Parathyroid adenoma (tissue), 2 donors: ENCODE data around the gene STAM.

Experiments used
- H2AFZ ChIP-seq: fragments of 300-600 bp; sonication (generic); one replicate; pipeline ENCODE4 v1.7.0; 2017; ENCODE audit warnings: antibody characterized with exemption, mild to moderate bottlenecking
- H3K27ac ChIP-seq: fragments of 300-600 bp; sonication (generic); one replicate; pipeline ENCODE4 v1.7.0; 2017
- H3K27me3 ChIP-seq: fragments of 300-600 bp; sonication (generic); one replicate; pipeline ENCODE4 v1.7.0; 2017; ENCODE audit warnings: low read length; ENCODE audit not compliant: control insufficient read depth, insufficient read depth
- H3K36me3 ChIP-seq: fragments of 300-600 bp; sonication (generic); one replicate; pipeline ENCODE4 v1.7.0; 2017; ENCODE audit warnings: low read length; ENCODE audit not compliant: control insufficient read depth, insufficient read depth
- H3K4me1 ChIP-seq: fragments of 300-600 bp; sonication (generic); one replicate; pipeline ENCODE4 v1.7.0; 2017; ENCODE audit warnings: control low read depth
- H3K4me2 ChIP-seq: fragments of 300-600 bp; sonication (generic); one replicate; pipeline ENCODE4 v1.7.0; 2017; ENCODE audit warnings: low read length
- H3K4me3 ChIP-seq: fragments of 300-600 bp; sonication (generic); one replicate; pipeline ENCODE4 v1.7.0; 2017; ENCODE audit warnings: low read depth, low read length
- H3K79me2 ChIP-seq: fragments of 300-600 bp; sonication (generic); one replicate; pipeline ENCODE4 v1.7.0; 2017; ENCODE audit warnings: control low read depth
- H3K9ac ChIP-seq: fragments of 300-600 bp; sonication (generic); one replicate; pipeline ENCODE4 v1.7.0; 2017; ENCODE audit warnings: mild to moderate bottlenecking
- H3K9me3 ChIP-seq: fragments of 300-600 bp; sonication (generic); one replicate; pipeline ENCODE4 v1.7.0; 2017; ENCODE audit warnings: low read length; ENCODE audit not compliant: control insufficient read depth
- TF ChIP-seq, protein P1 (sequence below): fragments of 300-600 bp; sonication (generic); IDR thresholded peaks from one replicate; pipeline ENCODE4 v1.7.0; 2017; ENCODE audit warnings: antibody characterized with exemption, mild to moderate bottlenecking
- donor health status: primary hyperparathyroidism.

STAM gene

DNA sequence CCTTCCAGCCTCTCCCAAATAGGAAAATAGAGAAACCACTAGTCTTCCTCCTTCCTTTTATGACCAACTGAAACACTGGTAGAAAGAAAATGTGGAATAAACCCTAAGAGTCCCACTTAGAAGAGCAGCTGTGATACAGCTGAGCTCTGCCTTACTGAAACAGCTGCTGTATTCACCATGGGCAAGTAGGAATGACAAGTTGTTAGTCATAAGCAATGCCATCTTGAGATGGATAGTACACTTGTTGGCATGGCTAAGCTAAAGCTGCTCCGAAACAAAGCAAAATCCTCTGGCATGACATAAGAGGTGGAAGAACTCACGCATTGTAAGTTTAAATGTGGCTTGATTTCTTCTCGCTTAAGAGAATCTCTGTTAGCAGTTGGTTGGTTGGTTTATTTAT, 59.8 kb downstream of the STAM start:
- Histone ChIP-seq H3K4me1 (no peaks in the 10 kb centered on the region), H3K27me3 (no peaks in the 10 kb centered on the region), H2AFZ (no peak overlapping the region), H3K4me2 (no peak overlapping the region), H3K4me3 (no peak overlapping the region), H3K9ac (no peak overlapping the region), H3K9me3 (no peaks in the 10 kb centered on the region), H3K79me2 (no peaks in the 10 kb centered on the region), H3K36me3 (no peaks in the 10 kb centered on the region), H3K27ac (no peak overlapping the region)
- TF ChIP-seq, protein P1, sequence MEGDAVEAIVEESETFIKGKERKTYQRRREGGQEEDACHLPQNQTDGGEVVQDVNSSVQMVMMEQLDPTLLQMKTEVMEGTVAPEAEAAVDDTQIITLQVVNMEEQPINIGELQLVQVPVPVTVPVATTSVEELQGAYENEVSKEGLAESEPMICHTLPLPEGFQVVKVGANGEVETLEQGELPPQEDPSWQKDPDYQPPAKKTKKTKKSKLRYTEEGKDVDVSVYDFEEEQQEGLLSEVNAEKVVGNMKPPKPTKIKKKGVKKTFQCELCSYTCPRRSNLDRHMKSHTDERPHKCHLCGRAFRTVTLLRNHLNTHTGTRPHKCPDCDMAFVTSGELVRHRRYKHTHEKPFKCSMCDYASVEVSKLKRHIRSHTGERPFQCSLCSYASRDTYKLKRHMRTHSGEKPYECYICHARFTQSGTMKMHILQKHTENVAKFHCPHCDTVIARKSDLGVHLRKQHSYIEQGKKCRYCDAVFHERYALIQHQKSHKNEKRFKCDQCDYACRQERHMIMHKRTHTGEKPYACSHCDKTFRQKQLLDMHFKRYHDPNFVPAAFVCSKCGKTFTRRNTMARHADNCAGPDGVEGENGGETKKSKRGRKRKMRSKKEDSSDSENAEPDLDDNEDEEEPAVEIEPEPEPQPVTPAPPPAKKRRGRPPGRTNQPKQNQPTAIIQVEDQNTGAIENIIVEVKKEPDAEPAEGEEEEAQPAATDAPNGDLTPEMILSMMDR, result no peak

DNA sequence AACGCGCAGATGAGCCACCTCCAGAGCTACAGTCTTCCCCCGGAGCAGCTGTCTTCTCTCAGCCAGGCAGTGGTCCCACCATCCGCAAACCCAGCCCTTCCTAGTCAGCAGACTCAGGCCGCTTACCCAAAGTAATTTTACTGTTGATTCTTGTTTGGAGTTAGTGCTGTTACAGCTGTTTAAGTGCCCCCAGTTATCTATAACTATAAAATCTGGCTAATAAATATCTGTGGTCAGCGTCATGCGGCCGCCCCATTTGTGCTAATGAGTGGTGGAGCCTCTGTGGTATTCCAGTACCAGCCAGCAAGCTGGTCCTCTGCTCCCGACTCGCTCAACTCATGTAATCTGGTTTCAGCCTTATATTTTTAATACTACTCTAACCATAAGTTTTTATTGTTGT, 64.9 kb downstream of the STAM start:
- Histone ChIP-seq H3K4me3 (no peak overlapping the region), H3K36me3 (no peaks in the 10 kb centered on the region)
- TF ChIP-seq, protein P1, result no peak

DNA sequence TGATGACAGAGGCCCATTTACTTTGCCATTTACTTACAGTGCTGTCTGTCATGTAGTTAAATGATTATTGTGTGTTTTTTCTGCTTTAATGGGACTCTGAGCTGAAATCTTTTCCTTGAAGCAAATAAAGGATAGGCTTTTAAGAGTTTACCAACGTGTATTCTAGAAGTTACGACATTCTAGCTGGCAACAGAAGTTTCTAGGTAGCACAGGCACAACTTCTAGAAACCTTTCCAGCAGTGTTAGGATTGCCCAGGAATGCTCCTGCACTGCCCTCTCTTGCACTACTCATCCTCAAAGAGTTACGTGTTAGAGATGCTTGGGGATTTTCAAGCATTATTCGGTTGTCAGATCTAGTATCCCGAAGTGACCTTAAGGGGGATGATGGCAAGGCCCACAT, 65.5 kb downstream of the STAM start:
- H3K27me3 ChIP-seq, result no peaks in the 10 kb centered on the region
- no peak overlapping the region for H3K27ac ChIP-seq
- H3K4me1 ChIP-seq, result no peaks in the 10 kb centered on the region
- H3K4me3 ChIP-seq, result no peak overlapping the region
- H3K79me2 ChIP-seq, result no peaks in the 10 kb centered on the region
- no peak overlapping the region for H3K4me2 ChIP-seq
- H3K36me3 ChIP-seq, result no peaks in the 10 kb centered on the region
- no peak overlapping the region for H2AFZ ChIP-seq
- no peaks in the 10 kb centered on the region for H3K9me3 ChIP-seq
- TF ChIP-seq, protein P1, result no peak
- H3K9ac ChIP-seq, result no peak overlapping the region

More for the DNA sequence above, 64.9 kb downstream of the STAM start:
- Histone ChIP-seq H2AFZ (no peak overlapping the region), H3K79me2 (no peaks in the 10 kb centered on the region), H3K4me1 (no peaks in the 10 kb centered on the region), H3K9ac (no peak overlapping the region), H3K27ac (no peak overlapping the region), H3K27me3 (no peaks in the 10 kb centered on the region), H3K9me3 (no peaks in the 10 kb centered on the region), H3K4me2 (no peak overlapping the region)

DNA sequence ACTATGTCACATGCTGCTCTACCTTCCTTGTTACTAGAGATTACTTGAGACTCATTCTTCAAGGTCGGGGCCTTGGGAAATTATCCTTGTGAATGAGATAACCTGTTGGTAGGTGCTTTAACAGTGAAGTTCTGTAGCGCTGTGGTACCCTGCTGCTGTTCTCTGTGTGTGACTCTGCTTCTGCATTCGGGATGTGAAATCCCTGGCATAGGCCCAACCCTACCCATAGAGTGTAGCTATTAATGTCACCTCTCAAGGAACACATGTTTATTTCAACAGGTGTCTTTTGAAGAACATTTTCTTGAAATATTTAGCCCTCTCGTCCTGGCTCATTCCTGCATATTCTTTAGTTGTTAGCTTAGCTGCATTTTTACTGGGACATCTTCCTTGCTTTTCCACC, 66.2 kb downstream of the STAM start:
- no peak overlapping the region for H3K27ac ChIP-seq
- H3K4me3 ChIP-seq, result no peak overlapping the region
- TF ChIP-seq, protein P1, result no peak
- H2AFZ ChIP-seq, result no peak overlapping the region
- H3K79me2 ChIP-seq, result no peaks in the 10 kb centered on the region
- no peaks in the 10 kb centered on the region for H3K4me1 ChIP-seq
- no peaks in the 10 kb centered on the region for H3K36me3 ChIP-seq
- no peak overlapping the region for H3K4me2 ChIP-seq
- no peak overlapping the region for H3K9ac ChIP-seq
- no peaks in the 10 kb centered on the region for H3K27me3 ChIP-seq
- no peaks in the 10 kb centered on the region for H3K9me3 ChIP-seq

DNA sequence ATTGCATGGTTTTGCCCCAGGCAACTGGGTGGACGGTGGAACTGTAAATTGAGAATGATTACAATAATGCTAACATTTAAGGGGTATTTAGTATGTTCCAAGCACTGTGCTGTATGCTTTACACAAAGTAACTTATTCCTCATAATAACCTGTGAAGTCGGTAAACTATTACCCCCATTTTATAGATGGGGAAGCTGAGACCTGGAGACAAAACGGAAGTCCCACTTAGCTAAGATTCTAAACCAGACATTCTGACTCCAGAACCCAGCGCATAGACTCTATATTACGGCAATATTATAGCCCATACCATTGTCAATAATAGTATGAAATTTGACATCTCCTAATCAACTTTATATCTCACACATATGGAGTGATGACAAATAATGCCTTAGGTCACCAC, 68.1 kb downstream of the STAM start:
- Histone ChIP-seq H3K4me2 (no peak overlapping the region), H3K27me3 (no peaks in the 10 kb centered on the region)
- TF ChIP-seq, protein P1, result no peak

More for the DNA sequence above, 68.1 kb downstream of the STAM start:
- Histone ChIP-seq H3K36me3 (no peaks in the 10 kb centered on the region), H3K9me3 (no peaks in the 10 kb centered on the region), H2AFZ (no peak overlapping the region), H3K79me2 (no peaks in the 10 kb centered on the region), H3K9ac (no peak overlapping the region), H3K27ac (no peak overlapping the region), H3K4me1 (no peaks in the 10 kb centered on the region), H3K4me3 (no peak overlapping the region)
